PC-9 (cell line): Measurements from ENCODE around the gene AQP12B.

Experiments used
- CTCF ChIP-seq: fragments of 200-600 bp; sonication (generic); conservative IDR thresholded peaks from 2 replicates; pipeline ENCODE4 v1.6.1; 2017; ENCODE audit warnings: mixed run types, antibody characterized with exemption, mild to moderate bottlenecking, moderate library complexity
- EZH2 ChIP-seq: fragments of 200-600 bp; sonication (generic); IDR thresholded peaks from 2 replicates; pipeline ENCODE4 v1.8.0; 2017; ENCODE audit warnings: antibody characterized with exemption, low read depth

GRCh38 chr2:240643811-240644150 lies 38.9 kb downstream of the AQP12B start:
- no peak for TF ChIP-seq CTCF
- no peak for TF ChIP-seq EZH2
